DND-41 (cell line): ENCODE results near the gene C6.
"Not testable (repeated sequence)": the region's sequence is repeated elsewhere in the genome, so short reads cannot be mapped to it uniquely, and the experiment has no call there.

Source experiments
- ATAC-seq: fragments of 200-7000 bp; cut with Tn5 transposase; 3 replicates; pipeline ENCODE4 v1.9.1; 2021; ENCODE audit warnings: low read depth; ENCODE audit not compliant: insufficient read depth
- DNase-seq: peaks from one replicate; pipeline ENCODE4 v3.0.0-alpha.2; 2020
- H2AFZ ChIP-seq: 2 replicates; pipeline ENCODE4 v1.6.0; 2012; ENCODE audit warnings: low read depth, low read length
- H3K27ac ChIP-seq: 2 replicates; pipeline ENCODE4 v1.5.1; 2012; ENCODE audit warnings: low read length, inconsistent platforms
- H3K27me3 ChIP-seq: fragments of 200-600 bp; sonication (generic); 2 replicates; pipeline ENCODE4 v1.6.0; 2012; ENCODE audit warnings: low read length, mild to moderate bottlenecking, inconsistent platforms; ENCODE audit not compliant: insufficient read depth, poor library complexity
- H3K36me3 ChIP-seq: 2 replicates; pipeline ENCODE4 v1.5.1; 2012; ENCODE audit warnings: low read length, inconsistent platforms; ENCODE audit not compliant: insufficient read depth
- H3K4me1 ChIP-seq: 2 replicates; pipeline ENCODE4 v1.5.1; 2012; ENCODE audit warnings: mild to moderate bottlenecking, low read length; ENCODE audit not compliant: insufficient read depth
- H3K4me2 ChIP-seq: 2 replicates; pipeline ENCODE4 v1.6.0; 2012; ENCODE audit warnings: mild to moderate bottlenecking, moderate library complexity, low read length, inconsistent platforms; ENCODE audit not compliant: insufficient read depth
- H3K4me3 ChIP-seq, 2 experiments: fragments of 200-600 bp in 1 of 2; shearing (Covaris generic) in 1 of 2; 2 replicates each; pipeline ENCODE4 v1.5.1; 2012 to 2016; ENCODE audit warnings: inconsistent platforms in 2 of 2, low read length in 2 of 2, mild to moderate bottlenecking in 2 of 2, low read depth in 1 of 2, moderate library complexity in 1 of 2
- H3K79me2 ChIP-seq: 2 replicates; pipeline ENCODE4 v1.6.0; 2012; ENCODE audit warnings: low read length, inconsistent platforms; ENCODE audit not compliant: insufficient read depth
- H3K9ac ChIP-seq: 2 replicates; pipeline ENCODE4 v1.6.0; 2012; ENCODE audit warnings: low read depth, mild to moderate bottlenecking, inconsistent platforms, low read length, moderate library complexity
- H3K9me3 ChIP-seq: 2 replicates; pipeline ENCODE4 v1.5.1; 2012; ENCODE audit warnings: low read length, moderate library complexity, mild to moderate bottlenecking, inconsistent platforms; ENCODE audit not compliant: insufficient read depth, severe bottlenecking
- H4K20me1 ChIP-seq: 2 replicates; pipeline ENCODE4 v1.6.0; 2012; ENCODE audit warnings: low read length; ENCODE audit not compliant: insufficient read depth
- EZH2 ChIP-seq: IDR thresholded peaks from 3 replicates; pipeline ENCODE4 v1.6.1; 2012; ENCODE audit warnings: borderline replicate concordance, low read depth, mild to moderate bottlenecking, moderate library complexity, low read length, inconsistent platforms; ENCODE audit not compliant: severe bottlenecking
- TF ChIP-seq, protein P1 (sequence below): IDR thresholded peaks from 2 replicates; pipeline ENCODE4 v1.5.1; 2012; ENCODE audit warnings: borderline replicate concordance, low read length, moderate library complexity, mild to moderate bottlenecking; ENCODE audit not compliant: poor library complexity, severe bottlenecking; ENCODE audit errors: extremely low read depth

C6 gene

DNA sequence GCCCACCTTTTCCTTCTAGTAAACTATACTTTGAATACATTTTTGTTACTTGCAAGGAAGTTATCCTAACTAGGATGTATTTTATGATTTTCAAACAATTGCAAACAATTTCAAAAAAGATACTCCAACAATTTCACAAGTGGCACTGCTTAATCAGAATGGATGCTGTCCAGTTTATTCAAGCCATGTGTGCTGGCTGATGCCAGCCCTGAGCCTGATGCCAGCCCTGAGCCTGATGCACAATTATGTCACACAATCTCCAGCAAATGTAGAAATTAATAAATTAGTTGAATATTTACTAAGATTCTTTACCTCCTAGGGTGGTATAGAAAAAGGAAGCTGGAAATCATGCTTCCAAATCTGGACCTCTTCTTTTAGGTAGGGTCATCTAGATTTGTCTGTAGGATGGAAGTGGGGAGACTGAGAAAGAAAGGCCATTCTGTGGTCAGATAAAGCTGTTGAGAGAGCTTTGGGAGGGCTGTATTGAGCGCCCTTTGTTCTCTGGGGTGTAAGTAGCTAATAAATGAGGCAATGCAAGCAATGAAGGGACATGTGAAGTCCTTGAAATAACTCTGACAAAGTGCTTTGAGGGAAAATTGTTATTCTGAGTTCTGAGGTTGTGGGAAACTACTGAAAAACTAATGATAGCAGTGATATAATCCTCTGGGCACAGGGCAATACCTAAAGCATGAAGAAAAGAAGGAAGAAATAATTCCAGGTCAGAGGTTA is 5.8 kb upstream of the C6 start:
- TF ChIP-seq, protein P1, sequence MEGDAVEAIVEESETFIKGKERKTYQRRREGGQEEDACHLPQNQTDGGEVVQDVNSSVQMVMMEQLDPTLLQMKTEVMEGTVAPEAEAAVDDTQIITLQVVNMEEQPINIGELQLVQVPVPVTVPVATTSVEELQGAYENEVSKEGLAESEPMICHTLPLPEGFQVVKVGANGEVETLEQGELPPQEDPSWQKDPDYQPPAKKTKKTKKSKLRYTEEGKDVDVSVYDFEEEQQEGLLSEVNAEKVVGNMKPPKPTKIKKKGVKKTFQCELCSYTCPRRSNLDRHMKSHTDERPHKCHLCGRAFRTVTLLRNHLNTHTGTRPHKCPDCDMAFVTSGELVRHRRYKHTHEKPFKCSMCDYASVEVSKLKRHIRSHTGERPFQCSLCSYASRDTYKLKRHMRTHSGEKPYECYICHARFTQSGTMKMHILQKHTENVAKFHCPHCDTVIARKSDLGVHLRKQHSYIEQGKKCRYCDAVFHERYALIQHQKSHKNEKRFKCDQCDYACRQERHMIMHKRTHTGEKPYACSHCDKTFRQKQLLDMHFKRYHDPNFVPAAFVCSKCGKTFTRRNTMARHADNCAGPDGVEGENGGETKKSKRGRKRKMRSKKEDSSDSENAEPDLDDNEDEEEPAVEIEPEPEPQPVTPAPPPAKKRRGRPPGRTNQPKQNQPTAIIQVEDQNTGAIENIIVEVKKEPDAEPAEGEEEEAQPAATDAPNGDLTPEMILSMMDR: no peak
- TF ChIP-seq EZH2: no peak
- ATAC-seq (no peak), DNase-seq (no peak)
- Histone ChIP-seq H3K79me2 (no peaks in the 10 kb centered on the region), H4K20me1 (no peaks in the 10 kb centered on the region), H3K9ac (no peak overlapping the region), H3K27me3 (no peaks in the 10 kb centered on the region), H3K27ac (no peak overlapping the region), H3K36me3 (no peaks in the 10 kb centered on the region), H2AFZ (no peak overlapping the region), H3K4me3 (no peak overlapping the region), H3K9me3 (no peaks in the 10 kb centered on the region), H3K4me2 (no peak overlapping the region), H3K4me1 (no peaks in the 10 kb centered on the region)

DNA sequence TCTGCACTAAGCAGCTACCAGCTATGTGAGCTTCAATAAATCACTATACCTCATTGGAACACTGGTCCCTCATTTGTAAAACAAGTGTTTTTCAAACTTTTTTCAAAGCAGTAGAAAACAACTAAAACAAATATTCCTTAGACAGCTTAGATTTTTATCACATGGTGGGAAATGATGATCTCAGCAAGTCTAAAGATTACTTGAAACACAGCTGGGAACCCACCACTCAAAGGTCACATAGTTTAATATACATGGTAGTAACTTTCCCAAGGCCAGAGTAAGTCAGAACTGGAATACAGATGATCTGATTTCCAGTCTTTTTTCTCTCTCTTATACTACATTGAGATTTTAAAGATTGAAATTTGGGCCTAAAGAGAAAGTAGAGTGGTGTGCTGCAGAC is 850 bp upstream of the C6 start:
- no peak for ATAC-seq
- no peak overlapping the region for H3K4me3 ChIP-seq

DNA sequence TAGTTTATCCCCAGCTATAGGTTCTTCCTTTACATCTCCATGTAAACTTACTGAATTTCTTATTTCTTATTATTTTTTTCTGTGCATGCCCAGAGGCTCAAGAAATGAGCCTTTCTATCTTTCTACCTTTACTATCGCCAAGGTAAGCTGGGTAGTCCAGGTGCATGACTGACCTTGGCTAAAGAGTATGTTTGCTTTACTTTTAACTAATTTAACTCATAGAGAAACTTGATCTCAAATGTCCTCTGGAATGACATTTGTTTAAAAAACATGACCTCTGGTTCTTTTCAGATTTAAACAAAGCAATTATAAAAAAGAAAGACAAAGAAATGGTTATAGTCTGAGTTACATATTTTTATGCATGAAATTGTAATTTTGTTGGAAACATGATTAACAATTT is 397 bp downstream of the C6 start:
- ATAC-seq (no peak), DNase-seq (no peak)
- Histone ChIP-seq H3K27me3 (no peaks in the 10 kb centered on the region), H3K27ac (no peak overlapping the region), H3K9me3 (no peaks in the 10 kb centered on the region), H3K4me1 (no peaks in the 10 kb centered on the region), H4K20me1 (no peaks in the 10 kb centered on the region), H2AFZ (no peak overlapping the region), H3K9ac (no peak overlapping the region), H3K79me2 (no peaks in the 10 kb centered on the region), H3K4me3 (no peak overlapping the region), H3K4me2 (no peak overlapping the region), H3K36me3 (no peaks in the 10 kb centered on the region)
- TF ChIP-seq, protein P1: no peak
- no peak for TF ChIP-seq EZH2

More for the DNA sequence above, 850 bp upstream of the C6 start:
- no peak overlapping the region for H3K4me2 ChIP-seq
- no peaks in the 10 kb centered on the region for H3K27me3 ChIP-seq
- DNase-seq: no peak
- H3K79me2 ChIP-seq: no peaks in the 10 kb centered on the region
- TF ChIP-seq, protein P1: no peak
- no peaks in the 10 kb centered on the region for H3K4me1 ChIP-seq
- H3K9me3 ChIP-seq: no peaks in the 10 kb centered on the region
- no peak overlapping the region for H3K27ac ChIP-seq
- no peak overlapping the region for H3K9ac ChIP-seq
- H3K36me3 ChIP-seq: no peaks in the 10 kb centered on the region
- no peak overlapping the region for H2AFZ ChIP-seq
- no peaks in the 10 kb centered on the region for H4K20me1 ChIP-seq

DNA sequence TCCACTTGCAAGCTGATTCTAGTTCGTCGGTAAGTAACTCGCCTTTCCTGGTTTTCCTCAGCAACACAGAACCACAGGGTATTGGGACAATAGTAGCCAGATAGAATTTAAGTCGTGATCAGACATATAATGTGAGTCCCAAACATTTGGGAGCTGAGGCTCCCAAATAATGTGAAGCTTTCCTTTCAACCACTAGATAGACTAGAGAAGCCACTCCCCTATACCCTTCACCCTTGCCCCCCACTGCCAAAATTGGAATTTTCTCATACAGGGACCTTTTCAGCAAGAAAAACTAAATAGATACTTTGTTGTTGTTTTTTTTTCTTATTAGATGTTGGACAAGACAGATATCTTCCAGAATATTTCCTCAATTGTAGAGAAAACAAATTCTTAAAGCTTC is 1.9 kb downstream of the C6 start:
- no peaks in the 10 kb centered on the region for H3K27me3 ChIP-seq
- TF ChIP-seq EZH2: no peak
- TF ChIP-seq, protein P1: no peak
- H3K27ac ChIP-seq: no peak overlapping the region
- H3K9me3 ChIP-seq: no peaks in the 10 kb centered on the region
- H3K9ac ChIP-seq: no peak overlapping the region
- DNase-seq: no peak
- H2AFZ ChIP-seq: no peak overlapping the region
- H4K20me1 ChIP-seq: no peaks in the 10 kb centered on the region
- no peak overlapping the region for H3K4me2 ChIP-seq
- H3K79me2 ChIP-seq: no peaks in the 10 kb centered on the region
- no peak overlapping the region for H3K4me3 ChIP-seq
- no peaks in the 10 kb centered on the region for H3K36me3 ChIP-seq
- H3K4me1 ChIP-seq: no peaks in the 10 kb centered on the region
- no peak for ATAC-seq

DNA sequence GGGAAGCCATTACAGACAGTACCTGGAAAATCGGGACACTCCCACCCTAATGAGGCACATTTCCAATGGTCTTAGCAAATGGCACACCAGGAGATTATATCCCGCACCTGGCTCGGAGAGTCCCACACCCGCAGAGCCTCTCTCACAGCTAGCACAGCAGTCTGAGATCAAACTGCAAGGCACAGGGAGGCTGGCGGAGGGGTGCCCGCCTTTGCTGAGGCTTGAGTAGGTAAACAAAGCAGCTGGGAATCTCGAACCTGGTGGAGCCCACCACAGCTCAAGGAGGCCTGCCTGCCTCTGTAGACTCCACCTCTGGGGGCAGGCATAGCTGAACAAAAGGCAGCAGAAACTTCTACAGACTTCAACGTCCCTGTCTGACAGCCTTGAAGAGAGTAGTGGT is 7.9 kb downstream of the C6 start:
- not testable (repeated sequence) for DNase-seq, H3K9ac ChIP-seq, ATAC-seq, H3K4me1 ChIP-seq, H2AFZ ChIP-seq, H3K4me3 ChIP-seq, H3K9me3 ChIP-seq, H4K20me1 ChIP-seq, H3K27me3 ChIP-seq, H3K79me2 ChIP-seq, H3K27ac ChIP-seq, H3K4me2 ChIP-seq, H3K36me3 ChIP-seq
